ENCODE data around the gene CNNM2. TPM values are rescaled to one million over a fixed set of nuclear protein-coding genes. Genes with fewer than 3 reads are reported as not detected.
A peak's percentile ranks its signal among the peaks of the same experiment; 100 is the strongest.
"Not testable (repeated sequence)": the region's sequence is repeated elsewhere in the genome, so short reads cannot be mapped to it uniquely, and the experiment has no call there.

Gene CNNM2
- polyA plus RNA-seq, 1 of the 3 experiments (the other 2 are of a cell fraction), result 4.0 TPM

GRCh38 chr10:103127241-103127640 lies 209.1 kb downstream of the CNNM2 start (continued):
- TF ChIP-seq GATA2 (CRISPR knock-in tag; IDR thresholded peaks at IDR 0.05), result peak; percentile 76
- TF ChIP-seq RAD21 (IDR thresholded peaks at IDR 0.05; ENCODE audit: low read length), result no peak
- no peak for TF ChIP-seq SMC3 (IDR thresholded peaks at IDR 0.05; ENCODE audit: low read depth, low read length)
- TF ChIP-seq RCOR1 (IDR thresholded peaks at IDR 0.05; ENCODE audit: low read length), result peak; percentile 95
- no peak for TF ChIP-seq RFX5 (IDR thresholded peaks at IDR 0.05; ENCODE audit: low read length)
- peak; percentile 59; the same call in 1 of the 2 replicates for TF ChIP-seq POLR2AphosphoS5 (IDR thresholded peaks at IDR 0.05; ENCODE audit: low read depth, low read length)
- TF ChIP-seq FOXJ3 (CRISPR knock-in tag; IDR thresholded peaks at IDR 0.05), result no peak
- TF ChIP-seq ZBTB33 (IDR thresholded peaks at IDR 0.05; ENCODE audit: borderline replicate concordance, low read depth), result no peak

GRCh38 chr10:103130180-103130579 lies 212.1 kb downstream of the CNNM2 start:
- H3K9ac ChIP-seq; H3K27me3 ChIP-seq (ENCODE audit: insufficient read depth); POLR2A ChIA-PET; H2AFZ ChIP-seq (ENCODE audit: low read depth); H3K27ac ChIP-seq (ENCODE audit: low read depth in 2 of 2, low read length in 1 of 2); H3F3A ChIP-seq (replicated peaks; ENCODE audit: insufficient read depth); H3K9me3 ChIP-seq; DNase-seq; H3K79me2 ChIP-seq (ENCODE audit: insufficient read depth); H3K9me2 ChIP-seq; H3K4me3 ChIP-seq (ENCODE audit: low read depth in 2 of 2, low read length in 1 of 2); H3K4me1 ChIP-seq (ENCODE audit: control insufficient read depth in 1 of 2, insufficient read depth in 2 of 2, low read depth in 1 of 2, low read length in 1 of 2); H3K4me2 ChIP-seq: not testable (repeated sequence)
- Histone ChIP-seq H4K20me1 (ENCODE audit: insufficient read depth) (peaks cover 14% of the 10 kb centered on the region), H3K36me3 (replicated peaks in 1 of 2; ENCODE audit: control insufficient read depth in 1 of 2, insufficient read depth in 2 of 2, low read length in 1 of 2) (peaks cover 6 to 19% of the 10 kb centered on the region in 2 experiments)
- CTCF ChIA-PET, result interaction anchor here (0.8 kb wide), 1 partner anchor 228 kb away, joined by 3 read pairs; no protein-coding TSS in a partner anchor
- no CpG with 5 or more reads among the region's 5 CpGs for WGBS (ENCODE audit: low lambda C conversion rate)

- POLR2A ChIA-PET, result no interaction called here
- Histone ChIP-seq H3K9me3 (no peaks in the 10 kb centered on the region), H3K27me3 (ENCODE audit: insufficient read depth) (no peaks in the 10 kb centered on the region), H3K36me3 (replicated peaks in 1 of 2; ENCODE audit: control insufficient read depth in 1 of 2, insufficient read depth in 2 of 2, low read length in 1 of 2) (peaks cover 4 to 22% of the 10 kb centered on the region in 2 experiments), H3F3A (replicated peaks; ENCODE audit: insufficient read depth) (peaks cover 9% of the 10 kb centered on the region), H2AFZ (ENCODE audit: low read depth) (no peak overlapping the region), H3K79me2 (ENCODE audit: insufficient read depth) (peaks cover 7% of the 10 kb centered on the region; the same call in 1 of the 2 replicates), H3K27ac (ENCODE audit: low read depth in 2 of 2, low read length in 1 of 2) (no peak overlapping the region), H3K4me1 (ENCODE audit: control insufficient read depth in 1 of 2, insufficient read depth in 2 of 2, low read depth in 1 of 2, low read length in 1 of 2) (peaks cover 3 to 6% of the 10 kb centered on the region in 2 experiments; a peak in 3 of 4 replicates), H4K20me1 (ENCODE audit: insufficient read depth) (peaks cover 14% of the 10 kb centered on the region), H3K9ac (no peak overlapping the region), H3K4me3 (ENCODE audit: low read depth in 2 of 2, low read length in 1 of 2) (no peak overlapping the region), H3K9me2 (no peaks in the 10 kb centered on the region), H3K4me2 (no peak overlapping the region)
- CTCF ChIA-PET, result interaction anchor here (0.8 kb wide), 1 partner anchor 229 kb away, joined by 3 read pairs; no protein-coding TSS in a partner anchor
- TF ChIP-seq TCF12 (IDR thresholded peaks at IDR 0.05), result no peak
- no peak for TF ChIP-seq MAX (IDR thresholded peaks at IDR 0.05; ENCODE audit: low read depth)
- TF ChIP-seq NRF1 (IDR thresholded peaks at IDR 0.05; ENCODE audit: low read depth, low read length), result no peak
- TF ChIP-seq SIN3A (IDR thresholded peaks at IDR 0.05; ENCODE audit: borderline replicate concordance, low read depth, low read length), result no peak
- no peak for DNase-seq
- WGBS (ENCODE audit: low lambda C conversion rate), result 100% methylated on average over 1 of the region's 1 CpG
These were observed 212.8 kb downstream of the CNNM2 start for GRCh38 chr10:103130910-103131309.

- H3K27me3 ChIP-seq (ENCODE audit: insufficient read depth); H3K4me3 ChIP-seq (ENCODE audit: low read depth in 2 of 2, low read length in 1 of 2); H3K9me2 ChIP-seq; H4K20me1 ChIP-seq (ENCODE audit: insufficient read depth); DNase-seq; H3K4me2 ChIP-seq; POLR2A ChIA-PET; H2AFZ ChIP-seq (ENCODE audit: low read depth); H3F3A ChIP-seq (replicated peaks; ENCODE audit: insufficient read depth); H3K9me3 ChIP-seq; H3K4me1 ChIP-seq (ENCODE audit: control insufficient read depth in 1 of 2, insufficient read depth in 2 of 2, low read depth in 1 of 2, low read length in 1 of 2); H3K9ac ChIP-seq; CTCF ChIA-PET; H3K27ac ChIP-seq (ENCODE audit: low read depth in 2 of 2, low read length in 1 of 2): not testable (repeated sequence)
- 100% methylated on average over 3 of the region's 3 CpGs for WGBS (ENCODE audit: low lambda C conversion rate)
- Histone ChIP-seq H3K79me2 (ENCODE audit: insufficient read depth) (peaks cover 16% of the 10 kb centered on the region), H3K36me3 (replicated peaks in 1 of 2; ENCODE audit: control insufficient read depth in 1 of 2, insufficient read depth in 2 of 2, low read length in 1 of 2) (peaks cover 17 to 44% of the 10 kb centered on the region in 2 experiments)
These were observed 217.1 kb downstream of the CNNM2 start for GRCh38 chr10:103135168-103135567.

Measured in SK-N-SH (cell line).